ENCODE measurements around the gene PFDN4.

Gene PFDN4

DNA sequence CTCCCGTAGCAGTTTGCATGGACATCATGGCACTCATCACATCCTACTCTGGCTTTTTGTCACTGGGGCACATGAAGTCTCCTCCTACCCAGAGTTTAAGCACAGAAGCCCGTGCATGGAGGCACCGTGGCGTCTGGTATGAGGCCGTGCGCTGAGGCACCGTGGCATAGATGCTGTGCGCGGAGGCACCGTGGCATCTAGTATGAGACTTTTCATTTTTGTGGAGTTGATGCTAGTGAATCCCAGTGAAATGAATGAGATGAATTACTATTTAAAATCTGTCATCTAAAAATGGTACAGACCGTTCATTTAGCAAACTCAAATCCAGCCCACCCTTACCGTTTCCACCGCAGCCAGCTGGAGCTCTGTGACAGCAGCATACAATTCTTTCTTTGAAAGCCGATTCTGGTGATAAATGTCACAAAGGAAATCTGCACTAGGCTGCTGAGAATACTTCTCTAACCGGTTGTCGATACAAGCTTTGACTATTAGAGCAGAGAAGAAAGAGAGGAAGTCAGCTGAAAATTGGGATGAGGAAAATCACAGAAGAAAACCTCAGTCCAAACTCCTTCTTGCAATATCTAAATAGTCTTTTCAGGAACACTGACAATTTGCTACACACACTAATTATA, 45.4 kb upstream of the PFDN4 start:
- TF ChIP-seq, protein P1, sequence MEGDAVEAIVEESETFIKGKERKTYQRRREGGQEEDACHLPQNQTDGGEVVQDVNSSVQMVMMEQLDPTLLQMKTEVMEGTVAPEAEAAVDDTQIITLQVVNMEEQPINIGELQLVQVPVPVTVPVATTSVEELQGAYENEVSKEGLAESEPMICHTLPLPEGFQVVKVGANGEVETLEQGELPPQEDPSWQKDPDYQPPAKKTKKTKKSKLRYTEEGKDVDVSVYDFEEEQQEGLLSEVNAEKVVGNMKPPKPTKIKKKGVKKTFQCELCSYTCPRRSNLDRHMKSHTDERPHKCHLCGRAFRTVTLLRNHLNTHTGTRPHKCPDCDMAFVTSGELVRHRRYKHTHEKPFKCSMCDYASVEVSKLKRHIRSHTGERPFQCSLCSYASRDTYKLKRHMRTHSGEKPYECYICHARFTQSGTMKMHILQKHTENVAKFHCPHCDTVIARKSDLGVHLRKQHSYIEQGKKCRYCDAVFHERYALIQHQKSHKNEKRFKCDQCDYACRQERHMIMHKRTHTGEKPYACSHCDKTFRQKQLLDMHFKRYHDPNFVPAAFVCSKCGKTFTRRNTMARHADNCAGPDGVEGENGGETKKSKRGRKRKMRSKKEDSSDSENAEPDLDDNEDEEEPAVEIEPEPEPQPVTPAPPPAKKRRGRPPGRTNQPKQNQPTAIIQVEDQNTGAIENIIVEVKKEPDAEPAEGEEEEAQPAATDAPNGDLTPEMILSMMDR (IDR thresholded peaks at IDR 0.05; ENCODE audit: insufficient read depth, low read depth, low read length, missing control alignments): no peak
- no peak for DNase-seq (ENCODE audit: low read depth)
- H3K4me3 ChIP-seq (ENCODE audit: low read depth, low read length): no peak overlapping the region

DNA sequence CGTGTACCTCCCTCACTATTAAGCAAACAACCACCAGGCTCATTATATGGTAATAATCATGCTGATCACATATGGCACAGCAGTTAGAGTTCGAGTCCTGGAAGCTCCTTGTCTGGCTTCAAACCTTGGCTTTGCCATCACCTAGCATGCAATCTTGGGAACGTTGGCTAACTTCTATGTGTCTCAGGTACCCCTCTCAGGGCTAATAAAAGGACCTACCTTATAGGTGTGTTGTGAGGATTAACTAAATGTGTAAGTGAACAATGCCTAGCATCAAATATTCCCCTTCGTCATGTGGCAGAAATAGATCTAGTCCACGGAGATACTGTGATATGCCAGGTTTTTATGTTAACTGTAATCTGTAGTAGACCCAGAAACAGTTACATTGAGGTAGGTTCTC, 44.5 kb upstream of the PFDN4 start:
- H3K4me3 ChIP-seq (ENCODE audit: low read depth, low read length): no peak overlapping the region

DNA sequence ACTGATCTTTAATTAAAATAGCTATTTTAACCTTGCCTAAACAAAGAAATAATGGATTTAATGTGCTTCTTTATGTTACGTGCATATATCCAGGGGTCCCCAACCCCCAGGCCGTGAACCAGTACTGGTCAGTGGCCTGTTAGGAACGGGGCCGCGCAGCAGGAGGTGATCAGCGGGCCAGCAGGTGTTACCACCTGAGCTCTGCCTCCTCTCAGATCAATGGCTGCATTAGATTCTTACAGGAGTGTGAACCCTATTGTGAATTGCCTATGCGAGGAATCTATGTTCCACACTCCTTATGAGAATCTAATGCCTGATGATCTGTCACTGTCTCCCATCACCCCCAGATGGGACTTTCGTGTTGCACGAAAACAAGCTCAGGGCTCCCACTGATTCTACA, 42.9 kb upstream of the PFDN4 start:
- H3K4me3 ChIP-seq (ENCODE audit: low read depth, low read length): no peak overlapping the region
- no peak for DNase-seq (ENCODE audit: low read depth)
- TF ChIP-seq, protein P1 (IDR thresholded peaks at IDR 0.05; ENCODE audit: insufficient read depth, low read depth, low read length, missing control alignments): no peak

More for the DNA sequence above, 44.5 kb upstream of the PFDN4 start:
- DNase-seq (ENCODE audit: low read depth): no peak
- TF ChIP-seq, protein P1 (IDR thresholded peaks at IDR 0.05; ENCODE audit: insufficient read depth, low read depth, low read length, missing control alignments): no peak

DNA sequence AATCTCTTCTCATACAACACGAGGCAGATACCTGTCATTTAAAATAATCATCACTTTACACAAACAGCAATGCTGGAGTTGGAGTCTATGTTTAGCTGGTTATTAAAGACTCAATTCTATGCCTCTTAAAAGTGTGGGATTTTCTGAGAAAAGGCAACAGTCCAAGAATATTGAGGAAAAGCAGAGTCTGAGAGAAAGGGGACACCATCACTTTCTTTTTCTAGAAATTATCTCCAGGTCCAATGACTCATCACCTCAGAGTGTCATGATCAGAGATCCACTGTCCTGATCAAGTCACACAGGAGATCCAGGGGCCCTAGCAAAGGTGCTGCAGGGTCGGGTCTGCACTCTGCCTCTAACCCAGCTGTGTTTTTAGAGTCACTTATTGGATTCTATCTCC, 42.1 kb upstream of the PFDN4 start:
- no peak for DNase-seq (ENCODE audit: low read depth)
- no peak overlapping the region for H3K4me3 ChIP-seq (ENCODE audit: low read depth, low read length)
- TF ChIP-seq, protein P1 (IDR thresholded peaks at IDR 0.05; ENCODE audit: insufficient read depth, low read depth, low read length, missing control alignments): no peak

DNA sequence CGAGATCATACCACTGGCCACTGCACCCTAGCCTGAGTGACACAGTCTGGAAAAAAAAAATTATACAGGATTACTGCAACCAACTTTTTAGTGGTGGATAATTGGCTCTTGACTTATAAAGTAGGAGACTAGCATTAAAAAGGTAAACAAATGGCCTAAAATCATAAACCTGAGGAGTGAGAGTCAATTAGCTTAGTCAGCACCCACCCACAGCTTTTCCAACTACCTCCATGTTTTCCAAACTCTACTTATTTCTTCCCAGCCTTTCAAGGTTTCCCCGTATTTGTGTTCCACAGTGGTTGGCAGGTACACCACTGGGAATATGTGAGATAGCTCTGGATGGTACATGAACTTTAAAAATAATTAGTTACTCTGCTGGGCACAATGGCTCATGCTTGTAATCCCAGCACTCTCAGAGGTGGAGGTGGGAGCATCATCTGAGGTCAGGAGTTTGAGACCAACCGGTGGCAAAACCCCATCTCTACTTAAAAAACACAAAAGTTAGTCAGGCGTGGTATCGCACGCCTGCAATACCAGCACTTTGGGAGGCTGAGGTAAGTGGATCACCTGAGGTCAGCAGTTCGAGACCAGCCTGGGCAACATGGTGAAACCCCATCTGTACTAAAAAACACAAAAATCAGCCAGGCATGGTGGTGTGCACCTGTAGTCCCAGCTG, 40.8 kb upstream of the PFDN4 start:
- no peak overlapping the region for H3K4me3 ChIP-seq (ENCODE audit: low read depth, low read length)
- TF ChIP-seq, protein P1 (IDR thresholded peaks at IDR 0.05; ENCODE audit: insufficient read depth, low read depth, low read length, missing control alignments): no peak
- DNase-seq (ENCODE audit: low read depth): no peak

DNA sequence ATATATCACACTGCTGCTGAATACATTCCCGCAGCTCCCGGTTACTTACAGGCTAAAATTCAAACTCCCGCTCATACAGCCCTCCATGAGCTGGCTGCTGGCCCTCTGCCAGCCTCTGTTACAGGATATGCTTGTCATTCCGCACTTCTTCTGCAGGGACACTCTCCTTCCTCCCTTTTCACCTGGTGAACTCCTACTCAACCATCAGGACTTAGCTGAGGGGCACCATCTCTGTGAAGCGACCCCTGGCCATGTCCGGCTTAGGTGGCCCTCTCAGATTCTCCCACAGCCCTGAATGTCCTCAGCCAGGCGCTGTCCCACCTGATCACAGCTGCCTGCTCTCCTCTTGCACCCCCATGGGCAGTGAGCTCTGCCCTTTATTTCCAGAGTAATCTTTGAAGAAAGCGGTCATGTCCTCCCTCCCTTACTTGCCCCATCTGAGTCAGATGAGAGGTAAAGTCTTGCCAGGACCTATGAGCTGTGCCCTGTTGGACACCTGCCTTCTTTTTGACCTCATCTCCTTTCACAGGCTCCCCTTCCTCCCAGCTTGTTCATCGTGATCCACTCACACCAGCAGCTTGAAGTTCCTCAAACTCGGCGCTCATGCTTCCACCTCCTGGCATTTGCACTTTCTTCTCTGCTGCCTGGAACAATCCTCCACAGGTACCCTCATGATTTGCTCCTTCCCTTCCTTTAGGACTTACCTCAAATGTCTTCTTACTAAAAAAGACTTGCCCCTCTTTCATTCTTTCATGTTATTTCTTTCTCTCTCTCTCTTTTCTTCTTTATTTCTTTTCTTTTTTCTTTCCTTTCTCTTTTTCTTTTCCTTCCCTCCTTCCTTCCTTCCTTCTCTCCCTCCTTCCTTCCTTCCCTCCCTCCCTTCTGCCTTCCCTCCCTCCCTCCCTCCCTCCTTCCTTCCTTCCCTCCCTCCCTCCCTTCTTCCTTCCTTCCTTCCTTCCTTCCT, 39.7 kb upstream of the PFDN4 start:
- DNase-seq (ENCODE audit: low read depth): no peak
- TF ChIP-seq, protein P1 (IDR thresholded peaks at IDR 0.05; ENCODE audit: insufficient read depth, low read depth, low read length, missing control alignments): no peak
- H3K4me3 ChIP-seq (ENCODE audit: low read depth, low read length): no peak overlapping the region

Data from GM12865 (cell line).